Activated CD4-positive, CD25-positive, alpha-beta regulatory T cell treated with anti-CD3 and anti-CD28 coated beads, Interleukin-2, amount 50 U/mL, for 72 hours (primary cell): Measurements from ENCODE around the gene ELAVL1.
A peak's percentile ranks its signal among the peaks of the same experiment; 100 is the strongest.
"Not testable (repeated sequence)": the region's sequence is repeated elsewhere in the genome, so short reads cannot be mapped to it uniquely, and the experiment has no call there.

Source experiments
- DNase-seq: peaks from one replicate; pipeline ENCODE4 v3.0.0; 2021

ELAVL1 gene

DNA sequence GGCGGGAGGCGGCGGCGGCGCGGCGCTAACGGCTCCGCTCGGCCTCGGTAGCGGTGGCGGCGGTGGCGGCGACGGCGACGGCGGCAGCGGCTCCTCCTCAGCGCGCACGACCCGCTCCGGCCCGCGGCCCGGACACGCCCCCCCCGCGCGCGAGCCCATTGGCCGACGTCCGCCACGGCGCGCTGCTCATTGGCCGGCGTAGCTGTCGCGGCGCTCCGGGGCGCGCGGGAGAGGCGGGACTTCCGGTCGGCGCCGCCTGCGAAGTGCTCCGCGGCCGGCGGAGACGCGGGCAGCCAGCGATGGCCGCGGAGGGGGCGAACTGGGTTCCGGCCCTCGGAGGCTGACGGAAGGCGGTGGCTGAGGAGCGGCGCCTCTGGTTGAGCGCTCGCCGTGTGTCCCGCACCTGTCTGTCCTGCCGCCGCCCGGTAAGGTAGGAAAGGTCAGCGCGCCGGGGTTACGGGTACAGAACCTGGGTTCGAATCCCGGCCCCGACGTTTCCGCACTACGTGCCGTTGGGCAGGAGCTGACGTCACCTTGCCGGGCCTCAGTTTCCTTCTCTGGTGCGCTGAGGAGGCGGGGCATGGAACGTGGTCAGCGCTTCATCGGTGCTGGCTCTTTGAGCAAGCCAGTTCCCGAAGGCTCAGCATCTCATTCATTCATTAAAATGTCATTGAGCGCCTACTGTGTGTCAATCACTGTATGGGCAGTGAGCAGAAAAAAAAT is at the start of gene ELAVL1:
TSS of gene ELAVL1 (minus strand) at position 108 of the 723 bp plus-strand sequence. CDS start 13,826 bp downstream, outside the sequence.
- DNase-seq: peak; percentile 93

DNA sequence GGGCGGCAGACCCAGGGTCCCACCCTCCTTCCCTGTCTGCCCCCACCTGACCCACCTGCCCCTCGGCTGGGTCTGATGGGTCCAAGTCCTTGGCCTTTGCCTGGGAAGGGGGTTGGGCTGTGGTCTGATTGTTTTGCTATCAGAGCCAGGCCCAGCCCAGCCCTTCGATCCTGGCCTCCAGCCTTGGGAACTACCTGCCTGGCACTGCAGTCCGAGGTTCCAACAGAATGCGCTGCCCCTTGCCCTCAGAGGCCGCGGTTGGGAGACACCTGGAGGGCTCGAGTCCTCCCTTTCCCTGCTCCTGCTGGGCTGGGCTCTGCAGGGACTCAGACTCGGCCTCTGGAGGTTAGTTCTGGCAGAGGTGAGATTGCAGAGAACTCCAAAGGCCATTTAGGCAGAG is 48.7 kb upstream of the ELAVL1 start:
- no peak for DNase-seq

DNA sequence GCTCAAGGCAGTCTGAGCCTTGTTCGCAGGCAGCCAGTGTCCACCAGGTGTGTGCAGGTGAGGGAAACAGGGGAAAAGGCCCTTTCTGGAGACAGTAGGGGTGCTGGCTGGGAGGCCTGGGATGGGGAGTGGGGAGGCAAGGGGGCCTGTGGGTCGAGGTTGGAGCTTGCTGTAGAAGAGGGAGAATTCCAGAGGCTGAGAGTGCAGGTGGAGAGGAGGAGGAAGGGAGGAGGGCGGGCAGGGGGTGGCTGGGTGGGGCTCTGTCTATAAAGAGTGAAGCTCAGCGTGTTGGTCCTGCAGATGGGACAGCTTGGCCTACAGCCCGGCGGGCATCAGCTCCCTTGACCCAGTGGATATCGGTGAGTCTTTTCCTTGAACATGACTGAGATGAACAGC is 47.0 kb upstream of the ELAVL1 start, which contains the start of gene CCL25:
TSS of gene CCL25 (plus strand) at position 297 of the 396 bp plus-strand sequence. CDS start 290 bp downstream, outside the sequence.
- DNase-seq: no peak

DNA sequence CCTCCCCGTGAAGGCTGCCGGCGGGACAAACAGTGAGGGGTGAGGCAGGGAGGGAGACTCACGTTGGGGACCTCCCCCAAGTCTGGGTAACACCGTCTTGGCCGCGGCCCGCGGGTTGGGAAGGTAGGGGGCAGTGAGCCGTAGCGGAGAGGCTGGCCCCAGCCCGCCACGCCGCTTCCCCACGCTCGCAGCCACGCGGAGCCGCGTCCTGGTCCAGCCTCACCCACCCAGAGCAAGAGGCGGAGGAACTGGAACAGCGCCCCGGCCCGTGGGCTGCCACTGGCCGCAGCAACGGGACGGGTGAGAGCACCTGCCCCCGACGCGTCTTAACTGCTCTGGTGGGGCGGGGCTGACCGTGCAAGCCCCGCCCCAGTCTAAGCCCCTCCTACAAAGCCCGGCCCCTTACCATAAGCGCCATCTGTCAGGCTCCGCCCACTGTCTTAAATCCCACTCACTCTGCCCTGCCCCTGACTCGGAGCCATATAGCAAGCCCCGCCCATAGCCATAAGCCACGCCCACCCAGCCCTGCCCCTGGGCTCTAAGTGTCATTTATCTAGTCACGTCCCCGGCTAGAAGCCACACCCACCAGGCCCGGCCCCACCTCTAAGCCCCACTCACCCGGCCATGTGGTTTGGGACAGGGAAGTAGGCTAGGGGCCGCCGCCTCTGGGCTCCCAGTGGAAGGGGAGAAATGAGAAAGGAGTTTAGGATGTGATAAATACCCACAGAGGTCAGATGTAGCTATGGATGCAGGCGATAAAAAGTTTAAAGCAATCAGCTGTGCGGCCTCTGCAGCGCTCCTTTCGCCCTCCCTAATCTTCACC is 45.0 kb upstream of the ELAVL1 start:
- DNase-seq: peak; percentile 84

DNA sequence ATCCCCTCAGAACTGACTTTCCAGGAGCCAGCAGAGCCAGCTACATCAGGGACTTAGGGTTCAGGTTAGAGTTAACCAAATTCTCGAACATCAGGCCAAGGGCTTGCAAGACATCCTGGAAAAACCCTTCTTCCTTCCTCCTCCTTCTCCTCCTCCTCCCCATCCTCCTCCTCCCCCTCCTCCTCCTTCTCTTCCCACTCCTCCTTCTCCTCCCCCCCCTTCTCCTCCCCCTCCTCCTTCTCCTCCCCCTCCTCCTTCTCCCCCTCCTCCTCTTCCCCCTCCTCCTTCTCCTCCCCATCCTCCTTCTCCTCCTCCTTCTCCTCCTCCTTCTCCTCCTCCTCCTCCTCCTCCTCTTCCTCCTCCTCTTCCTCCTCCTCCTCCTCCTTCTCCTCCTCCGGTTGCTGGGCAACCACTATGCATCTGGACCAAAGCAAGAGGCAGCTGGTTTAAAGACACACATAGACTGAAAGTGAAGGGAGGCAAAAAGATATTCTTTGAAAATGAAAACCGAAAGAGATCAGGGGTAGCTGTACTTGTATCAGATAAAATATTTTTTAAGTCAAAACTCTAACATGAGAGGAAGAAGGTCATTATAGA is 41.2 kb upstream of the ELAVL1 start:
- DNase-seq: no peak

DNA sequence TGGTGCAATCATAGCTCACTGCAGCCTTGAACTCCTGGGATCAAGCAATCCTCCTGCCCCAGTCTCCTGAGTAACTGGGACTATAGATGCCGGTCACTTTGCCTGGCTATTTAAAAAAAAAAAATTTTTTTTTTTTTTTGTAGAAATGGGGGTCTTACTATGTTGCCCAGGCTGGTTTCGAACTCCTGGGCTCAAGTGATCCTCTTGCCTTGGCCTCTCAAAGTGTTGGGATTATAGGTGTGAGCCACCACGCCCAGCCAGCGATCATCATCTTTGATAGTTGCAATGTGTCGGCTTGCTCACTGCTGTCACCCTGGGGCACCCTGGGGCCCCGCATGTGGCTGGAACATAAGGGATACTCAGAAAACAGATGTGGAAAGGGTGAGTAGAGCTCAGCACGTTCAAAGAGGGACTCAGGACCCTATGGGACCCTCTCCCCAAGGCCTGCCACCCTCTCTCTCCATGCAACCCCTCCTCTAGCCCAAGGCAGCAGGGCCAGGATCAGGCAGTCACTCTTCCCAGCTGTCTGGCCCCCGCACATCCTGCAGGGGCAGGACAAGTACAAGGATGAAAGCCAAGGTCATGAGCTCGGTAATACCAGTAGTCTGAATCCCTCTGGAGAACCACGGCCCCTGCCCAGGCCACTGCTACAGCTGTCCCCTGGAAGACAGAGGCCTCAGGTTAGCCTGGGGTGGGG is 40.6 kb upstream of the ELAVL1 start:
- DNase-seq: no peak

DNA sequence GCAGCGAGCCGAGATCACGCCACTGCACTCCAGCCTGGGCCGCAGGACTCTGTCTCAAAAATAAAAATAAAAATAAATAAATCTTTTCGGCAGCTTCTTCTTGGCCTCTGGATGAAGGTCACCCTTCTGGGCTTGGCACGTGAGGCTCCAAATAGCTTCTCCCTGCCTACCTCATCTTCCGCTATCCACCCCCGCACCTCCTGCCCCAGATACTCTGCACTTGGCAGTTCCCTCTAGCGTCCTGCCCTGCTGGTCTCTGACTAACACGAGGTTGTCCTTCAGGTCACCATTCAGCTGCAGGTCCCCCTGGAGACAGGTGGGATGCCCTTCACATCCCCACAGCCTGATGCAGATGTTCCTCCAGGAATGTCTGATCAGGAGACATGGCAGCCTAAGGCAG is 38.6 kb upstream of the ELAVL1 start:
- no peak for DNase-seq

DNA sequence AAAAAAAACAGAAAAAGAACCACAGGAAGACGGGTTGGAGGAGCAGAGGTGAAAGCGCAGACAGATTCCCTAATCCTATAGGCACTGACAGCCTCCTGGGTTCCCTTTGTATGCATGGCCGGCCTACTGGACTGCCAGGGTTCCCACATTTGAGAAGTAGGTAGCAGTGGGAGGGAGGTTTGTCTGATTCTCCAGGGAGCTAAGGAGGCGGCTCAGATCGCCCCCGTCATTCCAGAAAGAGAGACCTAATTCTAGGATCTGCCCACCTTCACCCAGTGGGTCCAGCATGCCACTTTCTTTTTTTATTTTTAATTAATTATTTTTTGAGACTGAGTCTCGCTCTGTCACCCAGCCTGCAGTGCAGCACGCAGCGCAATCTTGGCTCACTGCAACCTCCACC is 37.5 kb upstream of the ELAVL1 start:
- DNase-seq: no peak

DNA sequence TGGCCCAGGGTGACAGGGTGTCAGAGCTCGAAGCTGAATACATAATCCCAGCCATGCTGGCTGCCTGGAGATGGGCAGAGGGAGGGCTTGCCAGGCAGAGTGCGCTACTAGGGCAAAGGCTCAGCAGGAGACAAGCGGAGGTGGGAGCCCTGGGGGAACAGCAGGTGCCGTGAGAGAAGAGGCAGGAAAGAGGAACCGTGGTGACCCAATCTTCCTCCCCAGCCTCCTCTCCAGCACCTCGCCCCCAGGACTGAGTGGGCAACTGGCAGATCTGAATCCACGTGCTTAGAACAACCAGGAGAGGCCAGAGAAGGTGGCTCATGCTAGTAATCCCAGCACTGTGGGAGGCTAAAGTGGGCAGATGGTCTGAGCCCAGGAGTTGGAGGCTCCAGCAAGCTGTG is 36.1 kb upstream of the ELAVL1 start:
- DNase-seq: no peak

DNA sequence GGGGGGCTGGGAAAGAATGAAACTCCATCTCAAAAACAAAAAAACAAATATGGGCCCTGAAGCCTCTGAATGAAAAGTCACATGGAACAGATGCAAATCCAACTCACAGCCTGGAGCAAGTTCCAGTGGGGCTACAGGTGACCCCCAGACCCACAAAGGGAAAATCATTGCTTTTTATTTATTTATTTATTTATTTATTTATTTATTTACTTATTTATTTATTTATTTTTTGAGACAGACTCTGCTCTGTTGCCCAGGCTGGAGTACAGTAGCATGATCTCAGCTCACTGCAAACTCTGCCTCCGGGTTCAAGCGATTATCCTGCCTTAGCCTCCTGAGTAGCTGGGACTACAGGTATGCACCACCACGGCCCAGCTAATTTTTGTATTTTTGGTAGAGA is 33.8 kb upstream of the ELAVL1 start:
- DNase-seq: no peak

DNA sequence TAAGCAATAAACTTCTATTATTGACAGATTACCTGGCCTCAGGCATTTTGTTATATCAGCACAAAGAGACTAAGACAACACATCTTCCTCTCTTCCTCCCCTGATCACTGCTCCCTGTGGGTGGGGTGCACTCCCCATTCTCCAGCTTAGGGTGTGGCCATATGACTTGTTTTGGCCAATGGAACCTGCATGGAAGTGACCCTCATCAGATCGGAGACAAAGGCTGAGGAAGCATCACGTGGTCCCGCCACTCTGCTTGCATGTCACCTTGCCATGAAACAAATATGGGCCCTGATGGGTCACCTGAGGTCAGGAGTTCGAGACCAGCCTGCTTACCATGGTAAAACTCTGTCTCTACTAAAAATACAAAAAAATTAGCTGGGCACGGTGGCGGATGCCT is 33.4 kb upstream of the ELAVL1 start:
- no peak for DNase-seq

DNA sequence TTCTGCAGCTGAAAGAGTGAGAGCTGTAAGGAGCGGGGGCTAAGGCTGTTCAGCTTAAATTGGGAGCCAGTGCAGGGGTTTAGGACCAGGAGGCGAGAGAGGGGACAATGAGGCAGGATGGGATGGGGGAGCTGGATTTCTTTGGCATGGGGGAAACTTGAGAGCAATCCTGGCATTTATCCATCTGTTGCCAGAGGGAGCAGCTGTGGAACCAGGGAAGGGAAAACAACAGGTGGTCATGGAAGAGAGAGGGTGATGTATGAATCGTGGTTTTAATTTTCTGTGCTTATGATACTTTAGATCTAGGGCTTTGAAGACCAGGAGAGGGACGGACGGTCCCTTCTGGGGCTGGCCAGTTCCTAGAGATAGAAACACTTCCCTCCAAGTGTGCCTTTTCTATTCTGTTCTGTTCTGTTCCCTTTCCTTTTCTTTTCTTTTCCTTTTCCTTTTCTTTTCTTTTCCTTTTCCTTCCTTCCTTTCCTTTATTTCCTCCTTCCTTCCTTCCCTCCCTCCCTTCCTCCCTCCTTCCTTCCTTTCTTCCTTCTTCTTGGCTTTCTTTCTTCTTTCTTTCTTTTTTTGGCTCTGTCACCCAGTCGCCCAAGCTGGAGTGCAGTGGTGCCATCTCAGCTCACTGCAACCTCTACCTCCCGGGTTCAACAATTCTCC is 31.1 kb upstream of the ELAVL1 start:
- no peak for DNase-seq

DNA sequence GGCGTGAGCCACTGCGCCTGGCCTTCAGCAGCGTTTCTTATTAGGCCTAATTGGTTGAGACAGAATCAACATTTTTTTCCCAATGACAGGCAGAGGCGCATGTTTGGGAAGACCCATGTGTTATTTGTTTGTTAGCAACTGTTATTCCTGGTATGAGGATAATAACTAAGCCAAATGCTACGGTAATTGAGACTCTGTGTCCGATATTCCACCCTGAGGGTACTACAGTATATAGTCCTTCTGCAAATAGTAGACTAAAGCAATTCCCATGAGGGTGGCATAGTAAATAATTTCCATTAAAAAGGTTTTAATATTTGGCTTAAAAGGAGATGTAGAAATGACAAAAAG is 28.7 kb upstream of the ELAVL1 start:
- no peak for DNase-seq

DNA sequence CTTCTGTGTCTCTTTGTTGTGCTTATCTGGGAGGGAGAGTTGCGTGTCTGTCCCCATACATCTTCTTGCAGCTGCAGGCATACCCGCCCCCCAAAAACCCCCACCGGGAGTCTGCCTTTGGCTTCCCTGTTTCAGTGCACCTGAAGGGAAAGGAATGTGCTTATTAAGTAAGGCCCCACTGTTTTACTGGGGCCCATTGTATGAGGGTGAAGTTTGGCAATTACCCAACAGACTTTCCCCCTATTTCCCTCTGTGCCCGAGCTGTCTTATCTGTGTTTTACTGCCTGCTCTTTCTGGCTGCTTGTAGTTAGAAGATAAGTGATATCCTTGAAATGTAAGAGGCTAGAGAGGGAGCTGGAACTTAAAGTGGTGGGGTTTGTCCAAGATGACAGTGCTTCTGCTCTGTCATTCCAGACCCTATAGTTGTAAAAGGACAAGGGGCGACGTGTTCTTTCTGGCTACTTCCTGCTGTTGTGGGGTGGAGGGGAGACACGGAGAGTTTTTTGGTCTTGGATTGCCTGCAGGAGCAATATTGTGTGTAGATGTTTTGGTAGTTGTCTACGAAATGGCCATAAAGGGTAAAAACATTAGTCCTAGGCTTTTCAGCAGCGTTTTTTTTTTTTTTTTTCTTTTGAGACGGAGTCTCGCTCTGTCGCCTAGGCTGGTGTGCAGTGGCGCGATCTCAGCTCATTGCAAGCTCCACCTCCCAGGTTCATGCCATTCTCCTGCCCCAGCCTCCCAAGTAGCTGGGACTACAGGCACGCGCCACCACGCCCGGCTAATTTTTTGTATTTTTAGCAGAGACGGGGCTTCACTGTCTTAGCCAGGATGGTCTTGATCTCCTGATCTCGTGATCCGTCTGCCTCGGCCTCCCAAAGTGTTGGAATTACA is 28.1 kb upstream of the ELAVL1 start:
- DNase-seq: not testable (repeated sequence)

DNA sequence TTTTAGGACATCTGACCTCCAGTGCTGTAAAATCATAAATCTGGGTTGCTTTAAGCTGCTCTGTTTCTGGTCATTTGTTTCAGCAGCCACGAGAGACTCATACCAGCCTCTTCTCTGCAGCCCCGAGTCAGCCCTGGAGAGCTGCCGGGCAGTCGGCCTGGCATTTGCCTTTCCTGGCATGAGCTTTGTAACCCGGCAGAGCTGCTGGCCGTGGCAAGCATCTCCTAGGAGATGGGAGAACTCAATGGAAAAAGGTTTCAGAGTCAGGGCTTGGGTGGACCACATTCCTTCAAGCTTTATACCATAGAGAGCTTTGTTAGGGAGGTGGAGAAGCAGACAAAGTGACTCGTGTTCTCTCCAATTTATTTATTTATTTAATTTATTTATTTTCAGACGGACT is 25.5 kb upstream of the ELAVL1 start:
- DNase-seq: no peak

DNA sequence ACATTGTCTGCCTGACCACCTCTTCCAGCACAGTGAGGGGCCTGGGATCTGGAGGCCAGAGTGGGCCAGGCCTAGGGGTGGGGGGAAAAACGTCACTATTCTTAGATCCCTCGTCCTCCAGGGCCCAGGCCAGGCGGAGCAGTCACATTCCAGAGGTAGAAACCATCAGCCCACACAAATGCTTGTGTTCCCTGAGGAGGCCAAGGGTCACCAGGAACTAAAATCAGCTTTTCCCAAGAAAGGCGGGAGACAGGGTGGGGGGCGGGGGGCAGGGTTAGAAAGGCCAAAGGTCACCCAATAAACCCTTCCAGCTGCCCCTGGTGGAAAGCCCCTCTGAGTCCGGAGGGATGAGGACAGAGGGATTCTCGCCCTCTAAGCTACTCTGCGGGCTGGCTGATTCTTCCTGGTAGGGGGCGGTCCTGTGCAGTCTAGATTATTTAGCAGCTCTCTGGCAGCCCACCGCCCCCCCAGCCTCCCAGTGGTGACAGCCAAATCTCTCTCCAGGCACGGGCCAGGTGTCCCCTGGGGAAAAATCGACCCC is 23.6 kb upstream of the ELAVL1 start:
- no peak for DNase-seq

DNA sequence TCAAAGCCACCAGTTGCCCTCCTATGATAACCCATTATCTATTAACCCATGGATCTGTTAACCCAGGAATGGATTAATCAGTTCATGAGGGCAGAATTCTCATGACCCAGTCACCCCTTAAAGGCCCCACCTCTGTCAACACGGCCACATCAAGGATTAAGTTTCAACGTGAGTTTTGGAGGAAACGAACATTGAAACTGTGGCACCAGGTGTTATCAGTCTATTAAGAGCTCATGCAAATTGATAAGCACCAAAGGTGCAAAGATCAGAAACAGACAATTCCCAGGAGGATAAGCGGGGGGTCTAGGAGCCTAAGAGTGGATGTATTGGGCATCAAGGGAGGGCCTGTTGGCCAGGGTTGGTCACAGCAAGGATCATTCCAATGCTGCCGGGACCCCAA is 19.9 kb upstream of the ELAVL1 start:
- DNase-seq: no peak

DNA sequence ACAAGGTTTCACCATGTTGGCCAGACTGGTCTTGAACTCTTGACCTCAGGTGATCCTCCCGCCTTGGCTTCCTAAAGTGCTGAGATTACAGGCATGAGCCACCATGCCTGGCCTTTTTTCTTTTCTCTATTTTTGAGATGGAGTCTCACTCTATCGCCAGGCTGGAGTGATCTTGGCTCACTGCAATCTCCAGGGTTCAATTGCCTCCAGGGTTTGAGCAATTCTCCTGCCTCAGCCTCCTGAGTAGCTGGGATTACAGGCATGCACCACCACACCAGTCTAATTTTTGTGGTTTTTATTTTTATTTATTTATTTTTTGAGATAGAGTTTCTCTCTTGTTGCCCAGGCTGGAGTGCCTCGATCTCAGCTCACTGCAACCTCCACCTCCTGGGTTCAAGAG is 18.8 kb upstream of the ELAVL1 start:
- DNase-seq: not testable (repeated sequence)

DNA sequence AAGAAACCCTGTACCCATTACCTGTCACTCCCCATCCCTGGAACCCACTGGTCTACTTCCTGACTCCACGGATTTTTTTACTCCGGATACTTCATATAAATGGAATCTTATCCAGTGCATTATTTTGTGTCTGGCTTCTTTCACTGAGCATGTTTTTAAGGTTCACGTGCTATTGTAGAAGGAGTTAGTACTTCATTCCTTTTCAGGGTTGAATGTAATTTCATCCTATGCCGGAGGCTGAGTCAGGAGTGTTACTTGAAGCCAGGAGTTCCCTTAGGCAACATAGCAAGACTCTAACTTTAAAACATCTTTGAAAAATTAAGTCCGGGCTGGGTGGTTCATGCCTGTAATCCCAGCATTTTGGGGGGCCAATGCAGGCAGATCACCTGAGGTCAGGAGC is 17.9 kb upstream of the ELAVL1 start:
- no peak for DNase-seq

DNA sequence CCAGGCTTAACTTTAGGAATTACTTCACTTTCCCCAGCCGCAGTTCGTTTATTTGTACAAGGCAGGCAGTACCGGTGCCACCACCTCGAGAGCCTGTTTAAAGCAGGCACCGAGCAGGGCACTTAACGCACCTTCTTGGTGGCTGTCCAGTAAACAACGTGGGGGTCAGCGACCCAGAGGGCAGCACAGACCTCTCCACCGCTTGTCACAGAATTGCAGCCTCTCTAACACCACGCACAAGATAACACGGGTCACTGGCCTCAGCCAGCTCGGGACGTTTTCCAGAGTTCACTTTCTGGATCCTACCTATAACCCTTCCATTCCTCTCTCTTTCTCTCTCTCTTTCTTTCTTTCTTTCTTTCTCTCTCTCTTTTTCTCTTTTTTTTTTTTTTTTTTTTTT is 16.8 kb upstream of the ELAVL1 start:
- DNase-seq: no peak

DNA sequence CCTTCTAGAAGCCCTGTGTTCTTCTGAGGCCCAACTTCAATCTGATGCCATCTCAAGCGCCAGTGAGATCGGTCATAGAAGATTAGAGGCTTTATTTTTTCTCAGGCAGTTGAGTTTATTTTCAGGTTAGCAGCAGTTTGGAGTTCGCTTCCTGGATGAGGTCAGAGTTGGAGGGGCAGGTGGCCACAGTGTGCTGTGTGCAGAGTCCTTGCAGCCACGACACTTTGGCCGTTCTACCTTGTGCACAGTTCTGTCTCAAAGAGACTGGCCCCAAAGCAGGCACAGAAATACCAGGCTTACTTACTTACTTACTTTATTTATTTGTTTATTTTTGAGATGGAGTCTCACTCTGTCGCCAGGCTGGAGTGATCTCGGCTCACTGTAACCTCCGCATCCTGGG is 15.9 kb upstream of the ELAVL1 start:
- no peak for DNase-seq
